GM12891 (cell line): ENCODE results near the gene EFEMP2.
"Not testable (repeated sequence)": the region's sequence is repeated elsewhere in the genome, so short reads cannot be mapped to it uniquely, and the experiment has no call there.

Experiments
- DNase-seq: peaks from one replicate; pipeline ENCODE4 v3.0.0; 2011; ENCODE audit warnings: low spot score; ENCODE audit not compliant: insufficient read length
- FAIRE-seq: peaks from 2 replicates; lab custom pipeline; 2011; peaks lifted over from hg19 to GRCh38; lab: Jason Lieb, UNC
- PAX5 ChIP-seq: IDR thresholded peaks from 2 replicates; pipeline ENCODE4 v1.6.1; 2011; ENCODE audit warnings: low read length, moderate library complexity, mild to moderate bottlenecking; ENCODE audit not compliant: insufficient read depth, severe bottlenecking
- POLR2A ChIP-seq: IDR thresholded peaks from 2 replicates; pipeline ENCODE4 v1.6.1; 2011; ENCODE audit warnings: low read depth, low read length, control low read depth
- POLR2AphosphoS5 ChIP-seq: IDR thresholded peaks from 2 replicates; pipeline ENCODE4 v1.6.1; 2011; ENCODE audit warnings: low read depth, low read length, control low read depth
- POU2F2 ChIP-seq: IDR thresholded peaks from 2 replicates; pipeline ENCODE4 v1.6.1; 2011; ENCODE audit warnings: low read depth, mild to moderate bottlenecking, control low read depth, low read length, moderate library complexity
- SPI1 ChIP-seq: IDR thresholded peaks from 2 replicates; pipeline ENCODE4 v1.6.1; 2011; ENCODE audit warnings: low read depth, low read length, control low read depth
- TAF1 ChIP-seq: IDR thresholded peaks from 2 replicates; pipeline ENCODE4 v1.6.1; 2011; ENCODE audit warnings: low read depth, low read length, control low read depth

EFEMP2 gene

GRCh38 chr11:65894034-65894591 lies 21.5 kb upstream of the EFEMP2 start:
- TF ChIP-seq SPI1 (peak; percentile 63), TAF1 (no peak), POLR2AphosphoS5 (no peak), POLR2A (no peak; the same call in 1 of the 2 replicates)
- FAIRE-seq (peak; percentile 41), DNase-seq (no peak)

DNA sequence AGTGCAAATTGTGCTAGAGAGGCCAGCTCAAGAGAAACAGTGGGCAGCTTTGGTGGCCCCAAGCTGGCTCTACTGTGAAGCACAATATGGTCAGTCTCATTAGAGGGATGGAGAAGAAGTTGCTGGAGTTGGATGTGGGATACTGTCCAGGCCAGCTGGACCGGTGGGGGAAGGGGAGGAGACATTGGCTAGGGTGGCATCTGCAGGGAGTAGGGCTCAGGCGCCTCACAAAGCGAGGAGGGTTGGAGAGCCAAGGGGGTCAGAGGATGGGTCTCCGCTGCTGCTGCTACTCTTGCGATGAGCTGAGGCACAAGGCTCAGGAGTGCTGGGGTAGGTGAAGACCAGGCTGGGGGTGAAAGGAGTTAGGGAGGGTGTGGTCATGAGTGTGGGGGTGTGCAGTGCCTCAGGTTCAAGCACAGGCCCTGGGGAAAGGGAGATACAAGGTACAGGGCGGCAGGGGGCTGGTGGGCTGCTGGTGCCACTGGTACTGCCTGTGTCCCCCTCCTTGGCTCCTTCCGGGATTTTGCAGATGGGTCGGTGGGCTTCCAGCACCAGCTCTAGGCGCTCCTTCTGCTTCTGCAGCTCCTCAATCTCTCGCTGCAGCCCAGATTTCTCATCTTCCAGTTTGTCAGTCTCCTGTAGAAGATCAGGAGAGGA lies 20.2 kb upstream of the EFEMP2 start:
- no peak for FAIRE-seq
- TF ChIP-seq SPI1 (no peak), POU2F2 (no peak), POLR2A (peak; percentile 19; the same call in 1 of the 2 replicates), TAF1 (no peak), PAX5 (no peak)
- no peak for DNase-seq

- FAIRE-seq, result peak; percentile 48
- DNase-seq, result not testable (repeated sequence)
These were observed 19.5 kb upstream of the EFEMP2 start for GRCh38 chr11:65892137-65892540.

- DNase-seq, result no peak
- TF ChIP-seq POLR2AphosphoS5 (no peak), TAF1 (0 out of 2 replicates have a peak, but pooled peaks have one; percentile 10), POLR2A (no peak), PAX5 (no peak)
- FAIRE-seq, result no peak
These were observed 18.9 kb upstream of the EFEMP2 start for GRCh38 chr11:65891219-65892136.

- TF ChIP-seq TAF1 (peak; percentile 55; the same call in 1 of the 2 replicates), POLR2A (peak; percentile 80), POLR2AphosphoS5 (peak; percentile 77), POU2F2 (no peak; the same call in 1 of the 2 replicates)
- DNase-seq (peak; percentile 86), FAIRE-seq (peak; percentile 91)
These were observed 18.0 kb upstream of the EFEMP2 start, which contains the start of gene CCDC85B for GRCh38 chr11:65890324-65891218. Gene CCDC85B, plus strand, starts transcription at chr11:65890673. Its CDS starts 111 bp downstream, at chr11:65890784.

GRCh38 chr11:65888163-65888814 lies 15.7 kb upstream of the EFEMP2 start, which contains the start of gene FIBP:
Gene FIBP, minus strand, starts transcription at chr11:65888471. Its CDS starts 53 bp downstream, at chr11:65888418.
- TF ChIP-seq PAX5, result no peak
- peak; percentile 51; the same call in 1 of the 2 replicates for TF ChIP-seq POU2F2
- peak; percentile 83 for TF ChIP-seq POLR2A
- TF ChIP-seq POLR2AphosphoS5, result peak; percentile 83
- TF ChIP-seq SPI1, result peak; percentile 58; the same call in 1 of the 2 replicates
- TF ChIP-seq TAF1, result no peak; the same call in 1 of the 2 replicates
- FAIRE-seq (peak; percentile 92), DNase-seq (peak; percentile 97)

- no peak for DNase-seq
- no peak for FAIRE-seq
- no peak for TF ChIP-seq SPI1
- TF ChIP-seq POU2F2, result no peak
- TF ChIP-seq POLR2AphosphoS5, result no peak
These were observed 15.1 kb upstream of the EFEMP2 start for GRCh38 chr11:65887723-65888162.

DNA sequence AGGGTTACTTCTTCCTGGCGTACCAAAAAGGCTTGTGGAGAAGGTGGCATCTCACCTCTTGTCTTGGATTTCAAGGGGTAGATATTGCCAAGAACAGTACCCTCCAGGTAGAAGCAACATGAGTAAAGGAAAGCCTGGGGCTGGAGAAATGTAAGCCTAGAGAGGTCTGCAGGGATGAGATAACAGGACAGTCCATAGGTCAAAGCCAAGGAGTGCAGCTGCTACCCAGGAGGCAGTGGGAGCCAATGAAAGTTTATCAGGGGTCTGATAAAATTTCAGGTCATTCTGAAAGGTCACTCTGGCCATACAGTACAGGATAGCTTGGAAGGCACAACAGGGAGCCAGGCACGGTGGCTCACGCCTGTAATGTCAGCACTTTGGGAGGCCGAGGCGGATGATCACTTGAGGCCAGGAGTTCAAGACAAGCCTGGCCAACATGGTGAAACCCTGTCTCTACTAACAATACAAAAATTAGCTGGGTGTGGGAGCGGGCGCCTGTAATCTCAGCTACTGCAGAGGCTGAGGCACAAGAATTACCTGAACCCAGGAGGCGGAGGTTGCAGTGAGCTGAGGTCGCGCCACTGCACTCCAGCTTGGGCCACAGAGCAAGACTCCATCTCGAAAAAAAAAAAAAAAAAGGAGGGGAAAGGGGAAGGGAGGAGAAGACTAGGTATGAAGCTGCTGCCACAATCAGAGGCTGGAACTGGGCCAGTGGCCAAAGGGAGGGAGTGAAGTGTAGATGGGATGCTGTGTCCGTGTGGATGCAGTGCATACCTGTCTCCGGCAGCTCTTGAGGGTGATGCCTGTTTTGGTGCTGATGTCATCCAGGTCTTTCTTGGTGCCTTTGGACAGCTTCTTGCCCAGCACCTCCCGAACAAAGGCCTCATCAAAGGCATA lies 14.5 kb upstream of the EFEMP2 start:
- no peak for FAIRE-seq
- no peak for TF ChIP-seq POLR2AphosphoS5
- TF ChIP-seq POU2F2, result no peak
- no peak for TF ChIP-seq POLR2A
- TF ChIP-seq SPI1, result no peak
- no peak for TF ChIP-seq TAF1
- TF ChIP-seq PAX5, result no peak
- no peak for DNase-seq
